Measurements from ENCODE around the gene IFITM5. TPM values are rescaled to one million over a fixed set of nuclear protein-coding genes. Genes with fewer than 3 reads are reported as not detected.

IFITM5 gene
- total RNA-seq, 6 experiments from 2014 or later = not detected

GRCh38 chr11:306645-307371 is 7.5 kb upstream of the IFITM5 start:
- ATAC-seq = no peak
- Histone ChIP-seq H3K4me3 (no peak overlapping the region), H3K36me3 (no peaks in the 10 kb centered on the region), H3K27me3 (no peaks in the 10 kb centered on the region), H3K9me3 (no peaks in the 10 kb centered on the region), H3K27ac (peak overlapping the region; percentile 58 to 95 (median 94)), H3K4me1 (peaks cover 0 to 23% (median 10%) of the 10 kb centered on the region in 4 donors)
- TF ChIP-seq CTCF (IDR thresholded peaks at IDR 0.05) (no peak), POLR2A (IDR thresholded peaks at IDR 0.05) (no peak)
- DNase-seq = peak in 2 of 3 donors; percentile 57 to 58
- 91% methylated on average over 5 of the region's 17 CpGs for WGBS (ENCODE audit: insufficient coverage, low coverage, low lambda C conversion rate, missing lambda C conversion rate)
- intact Hi-C loops (cut with DNase I) = loop anchor here in 1 of 2 donors (10.0 kb wide), 1 partner anchor 58 kb away; the partner anchor contains the start of gene B4GALNT4

GRCh38 chr11:305844-306211 is 6.5 kb upstream of the IFITM5 start:
- Histone ChIP-seq H3K4me3 (no peak overlapping the region), H3K27me3 (no peaks in the 10 kb centered on the region), H3K4me1 (peaks cover 0 to 23% (median 10%) of the 10 kb centered on the region in 4 donors), H3K36me3 (no peaks in the 10 kb centered on the region), H3K27ac (no peak overlapping the region), H3K9me3 (no peaks in the 10 kb centered on the region)
- ATAC-seq (no peak), DNase-seq (peak in 1 of 3 donors; percentile 34)
- no peak for TF ChIP-seq POLR2A (IDR thresholded peaks at IDR 0.05)
- TF ChIP-seq CTCF (IDR thresholded peaks at IDR 0.05) = no peak
- WGBS (ENCODE audit: insufficient coverage, low coverage, low lambda C conversion rate, missing lambda C conversion rate) = 84% methylated on average over 10 of the region's 10 CpGs
- intact Hi-C loops (cut with DNase I) = loop anchor here in 1 of 2 donors (10.0 kb wide), 1 partner anchor 59 kb away; the partner anchor contains the start of gene B4GALNT4

- intact Hi-C loops (cut with DNase I) = loop anchor here in 1 of 2 donors (10.0 kb wide), 1 partner anchor 60 kb away; the partner anchor contains the start of gene B4GALNT4
- ATAC-seq = peak; percentile 36 to 55 (median 52)
- Histone ChIP-seq H3K9me3 (no peaks in the 10 kb centered on the region), H3K27ac (no peak overlapping the region), H3K4me3 (no peak overlapping the region), H3K36me3 (no peaks in the 10 kb centered on the region), H3K27me3 (no peaks in the 10 kb centered on the region), H3K4me1 (peaks cover 0 to 23% (median 10%) of the 10 kb centered on the region in 4 donors)
- WGBS (ENCODE audit: insufficient coverage, low coverage, low lambda C conversion rate, missing lambda C conversion rate) = 28% methylated on average over 16 of the region's 19 CpGs
- TF ChIP-seq CTCF (IDR thresholded peaks at IDR 0.05) (peak; percentile 61 to 81 (median 74)), POLR2A (IDR thresholded peaks at IDR 0.05) (no peak)
- peak in 2 of 3 donors; percentile 67 to 72 for DNase-seq
Observed at GRCh38 chr11:304915-305843, 5.9 kb upstream of the IFITM5 start.

GRCh38 chr11:304061-304506 is 4.8 kb upstream of the IFITM5 start:
- intact Hi-C loops (cut with DNase I) = loop anchor here in 1 of 2 donors (10.0 kb wide), 1 partner anchor 61 kb away; the partner anchor contains the start of gene B4GALNT4
- DNase-seq (peak in 1 of 3 donors; percentile 61), ATAC-seq (no peak)
- Histone ChIP-seq H3K27me3 (no peaks in the 10 kb centered on the region), H3K9me3 (no peaks in the 10 kb centered on the region), H3K4me3 (no peak overlapping the region), H3K4me1 (peaks cover 0 to 15% (median 6%) of the 10 kb centered on the region in 4 donors), H3K36me3 (no peaks in the 10 kb centered on the region), H3K27ac (no peak overlapping the region)
- WGBS (ENCODE audit: insufficient coverage, low coverage, low lambda C conversion rate, missing lambda C conversion rate) = no CpG with 5 or more reads among the region's 52 CpGs
- TF ChIP-seq POLR2A (IDR thresholded peaks at IDR 0.05) (no peak), CTCF (IDR thresholded peaks at IDR 0.05) (no peak)

Measured in right lobe of liver (tissue), 6 donors.